Activated naive CD8-positive, alpha-beta T cell treated with anti-CD3 and anti-CD28 coated beads, Interleukin-2, amount 10 ng/mL, durations not matched to agents 7 days and 5 days (primary cell): ENCODE measurements around the gene RELA. TPM values are rescaled to one million over a fixed set of nuclear protein-coding genes. Genes with fewer than 3 reads are reported as not detected.
"Not testable (repeated sequence)": the region's sequence is repeated elsewhere in the genome, so short reads cannot be mapped to it uniquely, and the experiment has no call there.

Experiments used
- ATAC-seq: fragments of 150-1000 bp; cut with Tn5 transposase; one replicate; pipeline ENCODE4 v1.10.0; 2021; ENCODE audit warnings: low read depth, moderate library complexity
- POLR2A ChIA-PET: fragments of 350-600 bp; sonication (Branson Sonifier 250); formaldehyde crosslinking; loops from one replicate; lab custom pipeline; 2021; ENCODE audit warnings: antibody characterized with exemption; lab: Charles Lee
- DNase-seq: peaks from one replicate; pipeline ENCODE4 v3.0.0; 2021
- H3K27ac Mint-ChIP-seq: one replicate; pipeline ENCODE4 v1.8.0; 2022; ENCODE audit warnings: mild to moderate bottlenecking, mixed read lengths
- H3K27me3 Mint-ChIP-seq: one replicate; pipeline ENCODE4 v1.8.0; 2022; ENCODE audit warnings: mild to moderate bottlenecking, moderate library complexity, mixed read lengths
- H3K36me3 Mint-ChIP-seq: one replicate; pipeline ENCODE4 v1.8.0; 2021; ENCODE audit warnings: mild to moderate bottlenecking, mixed read lengths
- H3K4me1 Mint-ChIP-seq: one replicate; pipeline ENCODE4 v1.8.0; 2021; ENCODE audit warnings: mixed read lengths
- H3K4me3 Mint-ChIP-seq: one replicate; pipeline ENCODE4 v1.8.0; 2022; ENCODE audit warnings: mild to moderate bottlenecking, moderate library complexity, mixed read lengths
- H3K9me3 Mint-ChIP-seq: one replicate; pipeline ENCODE4 v1.8.0; 2021; ENCODE audit warnings: mixed read lengths
- total RNA-seq, 2 experiments: library from RNA; stranded (reverse); gene quantifications; one replicate each; pipeline ENCODE4 v1.2.3, GENCODE V29; 2021

RELA gene
- total RNA-seq, 2 experiments from 2014 or later, result 112 to 117 TPM

DNA sequence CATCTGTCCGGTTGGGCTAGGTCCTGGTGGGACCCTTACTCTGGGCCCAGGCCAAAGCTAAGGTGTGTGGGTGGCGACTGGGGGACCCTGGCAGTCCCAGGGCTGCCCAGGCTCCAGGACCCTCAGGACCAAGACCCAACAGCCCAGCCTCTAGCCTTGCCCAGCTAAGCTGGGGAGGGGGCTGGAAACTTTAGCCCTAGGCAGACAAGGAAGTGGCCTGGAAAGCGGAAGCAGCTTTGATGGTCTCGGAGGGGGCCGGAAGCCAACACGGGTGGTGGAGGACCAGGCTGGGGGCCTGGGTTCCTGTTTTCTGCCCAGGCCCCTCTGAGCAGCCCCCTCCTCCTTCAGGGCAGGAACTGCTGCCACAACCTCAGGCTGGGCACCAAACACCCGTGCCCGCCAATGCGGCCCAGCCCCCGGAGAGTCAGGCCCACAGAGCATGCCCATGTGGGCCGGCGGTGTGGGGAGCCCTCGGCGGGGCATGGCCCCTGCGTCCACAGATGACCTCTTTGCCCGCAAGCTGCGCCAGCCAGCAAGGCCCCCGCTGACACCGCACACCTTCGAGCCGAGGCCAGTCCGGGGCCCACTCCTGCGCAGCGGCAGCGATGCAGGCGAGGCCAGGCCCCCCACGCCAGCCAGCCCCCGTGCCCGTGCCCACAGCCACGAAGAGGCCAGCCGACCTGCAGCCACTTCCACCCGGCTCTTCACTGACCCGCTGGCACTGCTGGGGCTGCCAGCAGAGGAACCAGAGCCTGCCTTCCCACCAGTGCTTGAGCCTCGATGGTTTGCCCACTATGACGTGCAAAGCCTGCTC, 22.0 kb downstream of the RELA start:
- H3K36me3 Mint-ChIP-seq, result peaks cover 20% of the 10 kb centered on the region
- H3K9me3 Mint-ChIP-seq, result no peaks in the 10 kb centered on the region
- ATAC-seq (peak; percentile 13), DNase-seq (peak; percentile 63)
- no peaks in the 10 kb centered on the region for H3K27me3 Mint-ChIP-seq
- H3K4me1 Mint-ChIP-seq, result peaks cover 37% of the 10 kb centered on the region
- POLR2A ChIA-PET, result interaction anchor here (0.6 to 9.3 kb wide), 13 partner anchors 12 to 260 kb away, joined by 3 to 182 read pairs (median 5); partner anchors contain the start of genes EHBP1L1, FAM89B, FOSL1 and MUS81
- peak overlapping the region; percentile 92 for H3K4me3 Mint-ChIP-seq
- peak overlapping the region; percentile 93 for H3K27ac Mint-ChIP-seq

DNA sequence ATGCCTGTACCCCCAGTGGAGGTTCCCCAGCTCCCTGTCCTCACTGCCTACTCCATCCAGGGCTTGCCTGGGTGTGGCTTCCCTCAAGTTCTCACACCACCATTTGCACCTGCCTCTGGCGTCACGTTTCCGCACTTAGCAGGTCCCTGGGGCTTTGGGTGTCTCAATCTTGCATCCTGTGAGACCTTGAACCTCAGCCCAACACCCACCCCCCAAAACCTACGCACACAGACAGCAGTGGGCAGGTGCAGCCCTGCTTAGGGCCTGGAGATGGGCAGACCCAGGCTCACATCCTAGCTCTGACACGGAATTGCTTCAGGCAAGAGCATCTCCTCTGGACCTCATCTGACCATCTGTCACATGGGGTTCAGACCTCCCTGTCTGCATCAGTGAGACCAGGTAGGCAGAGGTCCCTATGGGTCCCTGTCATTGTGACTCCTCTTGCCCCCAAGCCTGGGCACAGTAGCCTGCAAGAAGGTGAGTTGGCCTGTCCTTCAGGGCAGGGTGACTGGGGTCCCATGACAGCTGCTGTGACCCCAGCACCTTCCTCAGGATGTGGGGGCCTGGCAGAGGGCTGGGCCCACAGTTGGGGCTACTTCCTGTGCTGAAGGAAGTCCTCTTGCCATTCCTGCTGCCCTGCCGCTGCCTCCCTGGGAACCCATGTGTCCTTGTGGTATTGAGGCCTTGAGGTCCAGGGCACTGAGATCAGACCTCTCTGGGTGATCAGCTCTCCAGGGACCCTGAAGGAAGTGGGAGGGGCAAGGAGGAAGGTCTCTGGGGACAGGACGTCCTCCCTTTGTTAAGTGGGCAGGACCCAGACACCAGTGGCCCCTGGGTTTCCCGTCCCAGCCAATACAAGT, 22.9 kb downstream of the RELA start:
- peak overlapping the region; percentile 93 for H3K27ac Mint-ChIP-seq
- peak overlapping the region; percentile 92 for H3K4me3 Mint-ChIP-seq

DNA sequence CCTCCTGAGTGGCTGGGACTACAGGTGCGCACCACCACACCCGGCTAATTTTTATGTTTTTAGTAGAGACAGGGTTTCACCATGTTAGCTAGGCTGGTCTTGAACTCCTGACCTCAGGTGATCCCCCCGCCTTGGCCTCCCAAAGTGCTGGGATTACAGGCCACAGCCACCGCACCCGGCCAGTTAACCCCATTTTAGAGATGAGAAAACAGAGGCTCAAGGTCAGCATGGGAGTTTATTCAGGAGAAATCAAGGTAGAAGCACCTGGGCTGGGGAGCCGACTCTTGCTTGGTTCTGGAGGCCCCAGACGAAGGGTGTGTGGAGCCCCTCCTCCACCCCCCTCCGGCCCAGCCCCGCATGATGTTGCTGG, 23.5 kb downstream of the RELA start:
- peaks cover 42% of the 10 kb centered on the region for H3K4me1 Mint-ChIP-seq

More for the DNA sequence above, 22.9 kb downstream of the RELA start:
- H3K27me3 Mint-ChIP-seq, result no peaks in the 10 kb centered on the region
- no peaks in the 10 kb centered on the region for H3K9me3 Mint-ChIP-seq
- ATAC-seq (peak; percentile 49), DNase-seq (peak; percentile 73)
- peaks cover 38% of the 10 kb centered on the region for H3K4me1 Mint-ChIP-seq
- POLR2A ChIA-PET, result interaction anchor here (0.6 to 9.3 kb wide), 21 partner anchors 12 to 261 kb away, joined by 3 to 182 read pairs (median 5); partner anchors contain the start of genes CCDC85B, EHBP1L1, FAM89B and FOSL1
- H3K36me3 Mint-ChIP-seq, result peaks cover 18% of the 10 kb centered on the region

DNA sequence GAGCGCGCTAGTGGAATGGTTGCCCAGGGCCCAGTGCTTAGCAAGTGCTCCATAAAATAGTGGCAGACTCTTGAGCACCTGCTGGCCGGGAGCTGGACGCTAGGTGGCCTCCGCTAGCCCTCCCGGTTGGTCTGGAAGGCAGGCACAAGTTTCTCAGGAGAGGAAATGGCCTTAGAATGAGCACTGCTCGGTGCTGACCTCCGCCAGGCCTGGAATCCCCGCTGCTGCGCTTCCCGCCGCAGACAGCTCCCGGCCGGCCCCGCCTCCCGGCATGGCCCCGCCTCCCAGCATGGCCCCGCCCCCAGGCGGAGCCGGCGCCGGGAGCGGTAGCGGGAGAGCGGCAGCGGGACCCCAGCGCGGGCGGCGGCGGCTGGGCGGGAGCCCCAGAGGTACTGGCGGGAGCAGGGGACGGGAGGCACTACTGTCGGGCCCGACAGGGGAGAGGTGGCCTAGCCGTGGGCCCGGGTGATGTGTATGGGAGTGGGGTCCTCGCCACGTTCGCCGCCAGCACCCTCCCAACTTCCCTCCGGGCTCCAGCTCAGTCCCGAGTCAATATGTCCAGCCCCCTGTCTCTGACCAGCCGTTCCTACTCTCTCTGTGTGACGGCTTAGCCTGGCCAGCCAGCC, 24.8 kb downstream of the RELA start, which contains the start of gene SIPA1:
Gene SIPA1, plus strand, starts transcription at position 308 of the 626 bp plus-strand sequence. CDS start 2,821 bp downstream, outside the sequence.
- DNase-seq (peak; percentile 94), ATAC-seq (peak; percentile 34)
- H3K4me3 Mint-ChIP-seq, result peak within 1 kb of the TSS; percentile 92
- H3K9me3 Mint-ChIP-seq, result no peaks in the 10 kb centered on the region
- H3K27ac Mint-ChIP-seq, result peak within 1 kb of the TSS; percentile 93
- peaks cover 16% of the 10 kb centered on the region for H3K36me3 Mint-ChIP-seq
- H3K27me3 Mint-ChIP-seq, result no peaks in the 10 kb centered on the region
- POLR2A ChIA-PET, result interaction anchor here (0.6 to 9.3 kb wide), 24 partner anchors 10 to 515 kb away, joined by 3 to 182 read pairs (median 4); partner anchors contain the start of genes FAM89B, MUS81, NEAT1 and PCNX3
- peaks cover 37% of the 10 kb centered on the region for H3K4me1 Mint-ChIP-seq

More for the DNA sequence above, 23.5 kb downstream of the RELA start:
- not testable (repeated sequence) for ATAC-seq, H3K27me3 Mint-ChIP-seq, DNase-seq, H3K9me3 Mint-ChIP-seq
- peaks cover 20% of the 10 kb centered on the region for H3K36me3 Mint-ChIP-seq
- peak overlapping the region; percentile 92 for H3K4me3 Mint-ChIP-seq
- peak overlapping the region; percentile 93 for H3K27ac Mint-ChIP-seq
- POLR2A ChIA-PET, result interaction anchor here (0.9 to 9.3 kb wide), 20 partner anchors 11 to 252 kb away, joined by 3 to 182 read pairs (median 6); partner anchors contain the start of genes CCDC85B, EHBP1L1, FAM89B and MAP3K11

DNA sequence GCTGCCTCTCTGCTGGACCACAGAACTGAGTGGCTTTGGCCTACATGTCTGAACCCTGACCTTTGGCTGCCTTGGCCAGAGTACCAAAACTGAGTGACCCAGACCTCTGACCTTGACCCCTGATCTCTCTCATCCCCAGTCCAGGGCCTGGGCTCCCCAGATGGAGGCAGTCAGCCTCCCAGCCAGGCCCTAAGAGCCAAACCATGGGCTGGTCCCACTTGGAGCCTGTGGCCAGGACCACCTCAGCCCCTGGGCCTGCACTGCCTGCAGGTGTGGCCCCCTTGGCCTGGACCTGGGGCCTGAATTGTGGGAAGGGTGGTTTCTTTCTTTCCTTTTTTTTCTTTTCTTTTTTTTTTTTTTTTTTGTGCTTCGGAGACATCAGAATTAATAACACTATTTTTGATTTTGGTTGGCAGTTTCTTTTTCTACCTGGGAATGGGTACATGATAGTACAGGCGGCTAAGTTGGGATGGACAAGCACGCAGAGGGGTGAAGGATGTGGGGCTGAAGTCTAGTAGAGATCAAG, 25.6 kb downstream of the RELA start:
- peak overlapping the region; percentile 92 for H3K4me3 Mint-ChIP-seq
- peak overlapping the region; percentile 76 for H3K27ac Mint-ChIP-seq
- POLR2A ChIA-PET, result interaction anchor here (0.6 to 9.3 kb wide), 18 partner anchors 9 to 514 kb away, joined by 3 to 182 read pairs (median 6); partner anchors contain the start of genes FAM89B, MUS81, NEAT1 and PCNX3
- H3K27me3 Mint-ChIP-seq, result no peaks in the 10 kb centered on the region
- H3K4me1 Mint-ChIP-seq, result peaks cover 36% of the 10 kb centered on the region
- H3K9me3 Mint-ChIP-seq, result no peaks in the 10 kb centered on the region
- peaks cover 16% of the 10 kb centered on the region for H3K36me3 Mint-ChIP-seq
- DNase-seq, result no peak
- ATAC-seq, result no peak

DNA sequence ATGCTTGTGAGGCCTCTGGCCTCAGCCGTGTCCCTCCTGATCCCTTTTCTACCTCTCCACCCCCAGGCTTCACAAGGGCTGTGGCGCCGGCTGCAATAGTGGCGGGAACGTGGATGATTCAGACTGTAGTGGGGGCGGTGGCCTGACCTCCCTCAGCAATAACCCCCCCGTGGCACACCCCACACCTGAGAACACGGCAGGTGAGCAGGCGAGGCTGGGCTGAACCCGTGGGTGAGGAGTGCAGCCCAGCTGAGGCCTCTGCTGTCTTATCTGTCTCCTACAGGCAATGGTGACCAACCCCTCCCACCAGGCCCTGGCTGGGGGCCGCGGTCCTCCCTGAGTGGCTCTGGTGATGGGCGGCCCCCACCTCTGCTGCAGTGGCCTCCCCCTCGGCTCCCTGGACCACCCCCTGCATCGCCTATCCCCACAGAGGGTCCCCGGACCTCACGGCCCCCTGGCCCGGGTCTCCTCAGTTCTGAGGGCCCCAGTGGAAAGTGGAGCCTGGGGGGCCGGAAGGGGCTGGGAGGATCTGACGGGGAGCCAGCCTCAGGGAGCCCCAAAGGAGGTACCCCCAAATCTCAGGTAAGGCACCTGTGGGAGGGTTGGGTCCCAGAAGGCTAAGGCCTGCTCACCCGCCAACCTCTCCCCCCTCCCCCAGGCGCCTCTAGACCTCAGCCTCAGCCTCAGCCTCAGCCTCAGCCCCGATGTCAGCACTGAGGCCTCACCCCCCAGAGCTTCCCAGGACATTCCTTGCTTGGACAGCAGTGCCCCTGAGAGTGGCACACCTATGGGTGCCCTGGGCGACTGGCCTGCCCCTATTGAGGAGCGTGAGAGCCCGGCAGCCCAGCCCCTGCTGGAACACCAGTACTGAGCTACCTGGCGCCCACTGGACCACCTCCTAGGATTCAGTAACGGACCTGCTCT, 26.3 kb downstream of the RELA start:
- Mint-ChIP-seq H3K27me3 (no peaks in the 10 kb centered on the region), H3K4me1 (peaks cover 31% of the 10 kb centered on the region), H3K36me3 (peaks cover 11% of the 10 kb centered on the region), H3K27ac (peak overlapping the region; percentile 76), H3K9me3 (no peaks in the 10 kb centered on the region), H3K4me3 (no peak overlapping the region)
- ATAC-seq (no peak), DNase-seq (no peak)
- POLR2A ChIA-PET, result interaction anchor here (1.3 to 9.3 kb wide), 2 partner anchors 16 to 66 kb away, joined by 3 to 182 read pairs; partner anchors contain the start of gene ZNRD2

DNA sequence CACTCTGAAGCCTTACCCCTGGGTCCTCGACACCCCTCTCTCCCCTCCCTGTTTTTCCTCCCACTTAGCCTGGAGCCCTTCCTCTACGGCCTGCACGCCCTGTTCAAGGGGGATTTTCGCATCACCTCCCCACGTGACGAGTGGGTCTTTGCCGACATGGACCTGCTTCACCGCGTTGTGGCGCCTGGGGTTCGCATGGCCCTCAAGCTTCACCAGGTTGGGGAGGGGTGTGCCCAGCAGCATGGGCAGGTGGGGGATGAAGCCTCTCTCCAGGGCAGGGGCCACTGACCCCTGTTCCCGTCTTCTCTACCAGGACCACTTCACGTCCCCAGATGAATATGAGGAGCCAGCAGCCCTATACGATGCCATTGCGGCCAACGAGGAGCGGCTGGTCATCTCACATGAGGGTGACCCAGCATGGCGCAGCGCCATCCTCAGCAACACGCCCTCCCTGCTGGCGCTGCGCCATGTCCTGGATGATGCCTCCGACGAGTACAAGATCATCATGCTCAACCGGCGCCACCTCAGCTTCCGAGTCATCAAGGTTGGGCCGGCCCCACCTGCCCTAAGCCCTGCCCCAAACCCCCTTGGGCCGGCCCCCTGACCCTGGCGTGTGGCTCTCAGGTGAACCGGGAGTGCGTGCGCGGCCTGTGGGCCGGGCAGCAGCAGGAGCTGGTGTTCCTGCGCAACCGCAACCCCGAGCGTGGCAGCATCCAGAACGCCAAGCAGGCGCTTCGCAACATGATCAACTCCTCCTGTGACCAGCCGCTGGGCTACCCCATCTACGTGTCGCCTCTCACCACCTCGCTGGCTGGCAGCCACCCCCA, 27.6 kb downstream of the RELA start:
- Mint-ChIP-seq H3K4me1 (peaks cover 28% of the 10 kb centered on the region), H3K27ac (peak overlapping the region; percentile 54), H3K9me3 (no peaks in the 10 kb centered on the region), H3K27me3 (no peaks in the 10 kb centered on the region), H3K36me3 (peaks cover 7% of the 10 kb centered on the region), H3K4me3 (no peak overlapping the region)
- POLR2A ChIA-PET, result no interaction called here
- no peak for ATAC-seq
- DNase-seq, result no peak

DNA sequence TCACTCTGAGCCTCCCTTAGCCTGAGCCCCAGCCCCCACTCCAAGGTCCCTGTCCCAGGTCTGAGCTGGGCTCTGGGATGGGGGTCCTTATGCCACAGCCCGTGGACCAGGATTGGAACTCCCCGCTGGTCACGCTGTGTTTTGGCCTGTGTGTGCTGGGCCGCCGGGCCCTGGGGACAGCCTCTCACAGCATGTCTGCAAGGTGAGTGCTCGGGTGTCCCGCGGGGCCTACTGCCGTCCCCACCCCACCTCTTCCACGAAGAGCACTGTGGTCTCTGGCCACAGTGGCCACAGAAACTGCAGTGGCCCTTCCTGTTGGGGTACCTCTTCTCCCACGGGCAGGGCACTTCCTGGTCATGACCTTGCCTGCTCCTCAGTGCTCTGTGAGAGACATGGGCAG, 28.3 kb downstream of the RELA start:
- H3K27ac Mint-ChIP-seq, result peak overlapping the region; percentile 73
- POLR2A ChIA-PET, result interaction anchor here (4.4 kb wide), 1 partner anchor 19 kb away, joined by 25 read pairs; the partner anchor contains the start of genes MAP3K11 and PCNX3

DNA sequence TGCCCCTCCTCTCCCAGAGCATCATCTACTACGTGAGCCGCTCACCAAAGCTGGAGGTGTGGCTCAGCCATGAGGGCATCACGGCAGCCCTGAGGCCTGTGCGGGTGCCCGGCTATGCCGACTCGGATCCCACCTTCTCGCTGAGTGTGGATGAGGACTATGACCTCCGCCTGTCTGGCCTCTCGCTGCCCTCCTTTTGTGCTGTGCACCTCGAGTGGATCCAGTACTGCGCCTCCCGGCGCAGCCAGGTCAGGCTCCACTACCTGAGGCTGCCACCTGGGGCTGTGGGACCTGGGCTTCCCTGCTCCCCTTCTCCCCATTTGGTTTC, 28.6 kb downstream of the RELA start:
- H3K4me3 Mint-ChIP-seq, result peak overlapping the region; percentile 44
- no peaks in the 10 kb centered on the region for H3K27me3 Mint-ChIP-seq
- peaks cover 9% of the 10 kb centered on the region for H3K36me3 Mint-ChIP-seq
- ATAC-seq (no peak), DNase-seq (no peak)
- H3K9me3 Mint-ChIP-seq, result no peaks in the 10 kb centered on the region
- H3K4me1 Mint-ChIP-seq, result peaks cover 19% of the 10 kb centered on the region
- POLR2A ChIA-PET, result interaction anchor here (0.9 to 4.4 kb wide), 2 partner anchors 18 kb away, joined by 4 to 25 read pairs; partner anchors contain the start of genes MAP3K11 and PCNX3
- peak overlapping the region; percentile 73 for H3K27ac Mint-ChIP-seq

More for the DNA sequence above, 28.3 kb downstream of the RELA start:
- peak overlapping the region; percentile 44 for H3K4me3 Mint-ChIP-seq
- no peaks in the 10 kb centered on the region for H3K27me3 Mint-ChIP-seq
- DNase-seq, result no peak
- ATAC-seq, result no peak
- no peaks in the 10 kb centered on the region for H3K9me3 Mint-ChIP-seq
- peaks cover 21% of the 10 kb centered on the region for H3K4me1 Mint-ChIP-seq
- H3K36me3 Mint-ChIP-seq, result peaks cover 7% of the 10 kb centered on the region

DNA sequence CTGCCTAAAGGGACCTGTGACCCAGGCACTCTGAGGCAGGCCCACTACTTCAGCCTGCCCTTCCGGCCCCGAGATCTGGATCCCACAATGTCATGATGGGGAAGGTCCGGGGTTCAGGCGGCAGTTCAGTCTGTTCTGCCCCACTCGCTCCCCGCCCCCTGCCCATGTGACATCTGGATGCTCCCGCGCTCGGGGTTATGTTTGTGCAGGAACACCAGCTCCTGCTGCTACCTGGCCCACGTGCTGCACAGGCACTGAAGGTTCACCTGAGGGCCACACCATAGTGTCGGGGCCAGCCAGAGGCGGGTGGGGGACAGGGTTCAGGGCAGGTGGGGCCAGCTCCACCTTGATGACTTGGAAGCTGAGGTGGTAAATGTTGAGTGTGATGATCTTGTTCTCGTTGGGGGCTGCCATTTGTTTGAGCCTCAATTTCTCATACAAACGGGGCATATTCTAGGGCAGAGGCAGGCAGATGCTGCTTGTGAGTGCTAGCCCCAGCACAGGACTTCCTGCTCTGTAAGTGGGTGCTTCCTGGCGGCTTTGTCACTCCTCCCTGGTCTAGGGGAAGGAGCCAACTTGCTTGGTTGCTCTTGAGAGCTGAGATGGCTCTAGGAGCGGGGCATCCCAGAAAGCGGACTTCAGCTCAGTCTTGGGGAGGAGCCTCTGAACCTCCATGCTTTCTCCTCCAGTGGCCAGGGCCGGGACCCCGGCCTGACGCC, 29.2 kb downstream of the RELA start:
- Mint-ChIP-seq H3K27ac (peak overlapping the region; percentile 73), H3K4me3 (peak overlapping the region; percentile 10), H3K9me3 (no peaks in the 10 kb centered on the region), H3K27me3 (no peaks in the 10 kb centered on the region), H3K4me1 (peaks cover 16% of the 10 kb centered on the region), H3K36me3 (peaks cover 9% of the 10 kb centered on the region)
- POLR2A ChIA-PET, result interaction anchor here (0.9 to 4.4 kb wide), 4 partner anchors 18 to 79 kb away, joined by 3 to 25 read pairs (median 4); partner anchors contain the start of genes MAP3K11, PCNX3 and RELA
- peak; percentile 40 for ATAC-seq
- DNase-seq, result no peak
